PC-3 (cell line): Measurements from ENCODE around the gene SPATA46. TPM values are rescaled to one million over a fixed set of nuclear protein-coding genes. Genes with fewer than 3 reads are reported as not detected.
"Not testable (repeated sequence)": the region's sequence is repeated elsewhere in the genome, so short reads cannot be mapped to it uniquely, and the experiment has no call there.

Experiments used
- ATAC-seq: fragments of 200-7000 bp; cut with Tn5 transposase; 2 replicates; pipeline ENCODE4 v1.9.1; 2020; ENCODE audit warnings: mild to moderate bottlenecking, moderate library complexity
- BruUV-seq: library from RNA; stranded (reverse); fragments of 400-500 nt; replicated peaks from 2 replicates; lab custom pipeline; 2021; lab: Mats Ljungman, UMichigan
- CTCF ChIA-PET: fragments of 300-600 bp; sonication (Branson Sonifier 250); formaldehyde crosslinking; loops from one replicate; lab custom pipeline; 2022; ENCODE audit warnings: antibody characterized with exemption; lab: Charles Lee
- POLR2A ChIA-PET: fragments of 300-600 bp; sonication (Branson Sonifier 250); formaldehyde crosslinking; loops from one replicate; lab custom pipeline; 2022; ENCODE audit warnings: antibody characterized with exemption; ENCODE audit not compliant: unreplicated experiment; lab: Charles Lee
- DNase-seq: peaks from one replicate; pipeline ENCODE4 v3.0.0-alpha.2; 2015
- H2AFZ ChIP-seq: fragments of 300-600 bp; sonication (generic); 2 replicates; pipeline ENCODE4 v1.6.0; 2016; ENCODE audit warnings: antibody characterized with exemption, low read length
- H3F3A ChIP-seq: fragments of 300-600 bp; sonication (generic); one replicate; pipeline ENCODE4 v1.6.0; 2017; ENCODE audit warnings: antibody characterized with exemption, low read length, control low read depth, mild to moderate bottlenecking; ENCODE audit not compliant: unreplicated experiment
- H3K27ac ChIP-seq: fragments of 300-600 bp; sonication (generic); 2 replicates; pipeline ENCODE4 v1.5.1; 2016; ENCODE audit warnings: mild to moderate bottlenecking, low read length
- H3K27me3 ChIP-seq: fragments of 300-600 bp; sonication (generic); 2 replicates; pipeline ENCODE4 v1.6.1; 2016; ENCODE audit warnings: low read length, mixed read lengths
- H3K36me3 ChIP-seq: fragments of 300-600 bp; sonication (generic); 2 replicates; pipeline ENCODE4 v1.6.1; 2016; ENCODE audit warnings: low read depth, mixed run types, low read length, mixed read lengths
- H3K4me1 ChIP-seq: fragments of 300-600 bp; sonication (generic); 2 replicates; pipeline ENCODE4 v1.5.1; 2016; ENCODE audit warnings: low read length; ENCODE audit not compliant: insufficient read depth
- H3K4me2 ChIP-seq: fragments of 300-600 bp; sonication (generic); 2 replicates; pipeline ENCODE4 v1.6.0; 2016; ENCODE audit warnings: low read length
- H3K4me3 ChIP-seq: fragments of 300-600 bp; sonication (generic); 2 replicates; pipeline ENCODE4 v1.5.1; 2016; ENCODE audit warnings: mild to moderate bottlenecking, low read length, mixed read lengths
- H3K79me2 ChIP-seq: fragments of 300-600 bp; sonication (generic); 2 replicates; pipeline ENCODE4 v1.6.1; 2017; ENCODE audit warnings: low read length, mixed read lengths
- H3K9ac ChIP-seq: fragments of 300-600 bp; sonication (generic); 2 replicates; pipeline ENCODE4 v1.6.0; 2016; ENCODE audit warnings: mild to moderate bottlenecking, low read length
- H3K9me2 ChIP-seq: fragments of 300-600 bp; sonication (generic); replicated peaks from 2 replicates; pipeline ENCODE4 v1.6.1; 2016; ENCODE audit warnings: mixed run types, low read length, mixed read lengths
- H3K9me3 ChIP-seq: fragments of 300-600 bp; sonication (generic); 2 replicates; pipeline ENCODE4 v1.6.1; 2016; ENCODE audit warnings: low read length, mixed read lengths
- H4K20me1 ChIP-seq: fragments of 300-600 bp; sonication (generic); 2 replicates; pipeline ENCODE4 v1.6.1; 2016; ENCODE audit warnings: low read length, mixed read lengths
- EZH2 ChIP-seq: fragments of 300-600 bp; sonication (generic); IDR thresholded peaks from one replicate; pipeline ENCODE4 v1.6.1; 2017; ENCODE audit warnings: antibody characterized with exemption, mild to moderate bottlenecking, low read length; ENCODE audit not compliant: unreplicated experiment
- EZH2phosphoT487 ChIP-seq: fragments of 300-600 bp; sonication (generic); IDR thresholded peaks from 2 replicates; pipeline ENCODE4 v1.6.1; 2018; ENCODE audit warnings: mild to moderate bottlenecking, antibody characterized with exemption, low read length, borderline replicate concordance
- intact Hi-C: fragments of 100-400 bp; cut with micrococcal nuclease; formaldehyde crosslinking; loops from 2 replicates; pipeline ENCODE4 v1.9.0; 2023
- total RNA-seq: library from RNA; depleted of rRNA; stranded (reverse); fragments of >200 nt; gene quantifications from 2 replicates; pipeline ENCODE4 v1.2.3, GENCODE V29; 2014
- TF ChIP-seq, protein P1 (sequence below): fragments of 300-600 bp; sonication (generic); conservative IDR thresholded peaks from 2 replicates; pipeline ENCODE4 v1.5.1; 2017; ENCODE audit warnings: antibody characterized with exemption, low read depth, mild to moderate bottlenecking, low read length

The SPATA46 gene
- total RNA-seq, 1 experiment from 2014 or later: not detected

DNA sequence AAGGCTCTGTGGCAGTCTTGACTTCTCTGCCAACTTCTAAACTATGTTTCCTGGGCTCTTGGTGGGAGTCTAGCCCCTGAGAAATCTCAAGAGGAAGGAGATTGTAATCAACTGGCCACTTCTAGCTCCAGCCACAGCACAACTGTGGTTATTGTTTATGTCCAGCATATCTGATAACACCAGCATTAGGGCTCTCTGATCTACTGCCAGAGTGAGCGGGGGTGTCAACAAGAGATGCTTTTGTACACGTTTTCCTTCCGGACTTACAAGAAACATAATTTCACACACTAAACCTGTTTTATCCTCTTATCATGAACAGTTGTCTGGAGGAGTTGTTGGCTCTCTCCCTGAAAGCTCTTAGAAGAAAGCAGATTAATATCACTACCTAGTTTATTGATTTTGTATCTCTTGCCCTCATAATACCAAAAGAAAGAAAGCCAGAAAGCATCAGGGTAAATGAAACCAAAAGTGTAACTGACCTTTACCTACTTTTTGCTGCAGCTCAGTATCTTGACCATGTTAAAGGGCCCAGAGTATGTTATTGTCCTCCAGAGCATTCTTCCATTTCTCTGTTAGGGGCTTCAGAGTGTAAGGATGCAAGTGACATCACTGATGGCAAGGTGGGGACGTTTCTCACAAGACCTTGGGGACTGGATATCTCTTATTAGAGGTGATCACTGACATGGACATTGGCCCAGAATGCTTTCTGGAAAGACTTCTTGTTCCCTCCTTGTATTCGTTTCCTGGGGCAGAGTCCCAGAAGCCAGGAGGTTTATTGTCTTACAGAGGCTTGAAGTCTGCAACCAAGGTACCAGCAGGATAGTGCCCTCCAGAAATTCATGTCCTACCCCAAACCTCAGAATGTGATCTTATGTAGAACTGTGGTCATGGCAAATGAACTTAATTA is 44.9 kb upstream of the SPATA46 start:
- BruUV-seq: no TSS peak
- Histone ChIP-seq H4K20me1 (no peaks in the 10 kb centered on the region), H3K27me3 (no peaks in the 10 kb centered on the region), H3K9ac (no peak overlapping the region), H3K79me2 (no peaks in the 10 kb centered on the region), H3K36me3 (no peaks in the 10 kb centered on the region), H3K4me1 (peaks cover 16% of the 10 kb centered on the region; the same call in 1 of the 2 replicates), H2AFZ (no peak overlapping the region), H3K4me3 (no peak overlapping the region), H3K9me2 (no peaks in the 10 kb centered on the region), H3K9me3 (no peaks in the 10 kb centered on the region), H3K4me2 (no peak overlapping the region), H3F3A (no peaks in the 10 kb centered on the region), H3K27ac (no peak overlapping the region)
- ChIA-PET POLR2A (no interaction called here), CTCF (no interaction called here)
- no peak for DNase-seq
- intact Hi-C loops: no loop called here
- ATAC-seq: no peak
- TF ChIP-seq, protein P1, sequence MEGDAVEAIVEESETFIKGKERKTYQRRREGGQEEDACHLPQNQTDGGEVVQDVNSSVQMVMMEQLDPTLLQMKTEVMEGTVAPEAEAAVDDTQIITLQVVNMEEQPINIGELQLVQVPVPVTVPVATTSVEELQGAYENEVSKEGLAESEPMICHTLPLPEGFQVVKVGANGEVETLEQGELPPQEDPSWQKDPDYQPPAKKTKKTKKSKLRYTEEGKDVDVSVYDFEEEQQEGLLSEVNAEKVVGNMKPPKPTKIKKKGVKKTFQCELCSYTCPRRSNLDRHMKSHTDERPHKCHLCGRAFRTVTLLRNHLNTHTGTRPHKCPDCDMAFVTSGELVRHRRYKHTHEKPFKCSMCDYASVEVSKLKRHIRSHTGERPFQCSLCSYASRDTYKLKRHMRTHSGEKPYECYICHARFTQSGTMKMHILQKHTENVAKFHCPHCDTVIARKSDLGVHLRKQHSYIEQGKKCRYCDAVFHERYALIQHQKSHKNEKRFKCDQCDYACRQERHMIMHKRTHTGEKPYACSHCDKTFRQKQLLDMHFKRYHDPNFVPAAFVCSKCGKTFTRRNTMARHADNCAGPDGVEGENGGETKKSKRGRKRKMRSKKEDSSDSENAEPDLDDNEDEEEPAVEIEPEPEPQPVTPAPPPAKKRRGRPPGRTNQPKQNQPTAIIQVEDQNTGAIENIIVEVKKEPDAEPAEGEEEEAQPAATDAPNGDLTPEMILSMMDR: no peak
- no peak for TF ChIP-seq EZH2
- TF ChIP-seq EZH2phosphoT487: no peak

- H3K4me1 ChIP-seq: peaks cover 16% of the 10 kb centered on the region; the same call in 1 of the 2 replicates
- no peak overlapping the region for H3K9ac ChIP-seq
- ChIA-PET CTCF (no interaction called here), POLR2A (no interaction called here)
- H3K9me3 ChIP-seq: no peaks in the 10 kb centered on the region
- ATAC-seq (no peak), DNase-seq (no peak)
- no peaks in the 10 kb centered on the region for H3F3A ChIP-seq
- no peak overlapping the region for H3K4me3 ChIP-seq
- no peaks in the 10 kb centered on the region for H3K36me3 ChIP-seq
- H3K9me2 ChIP-seq: no peaks in the 10 kb centered on the region
- H3K27ac ChIP-seq: no peak overlapping the region
- peak overlapping the region; percentile 19; the same call in 1 of the 2 replicates for H2AFZ ChIP-seq
- no peaks in the 10 kb centered on the region for H4K20me1 ChIP-seq
- BruUV-seq: no TSS peak
- no peak overlapping the region for H3K4me2 ChIP-seq
- H3K79me2 ChIP-seq: no peaks in the 10 kb centered on the region
- intact Hi-C loops: no loop called here
- H3K27me3 ChIP-seq: no peaks in the 10 kb centered on the region
- TF ChIP-seq EZH2: no peak
- TF ChIP-seq EZH2phosphoT487: no peak
- TF ChIP-seq, protein P1: no peak
Measured at GRCh38 chr1:162420120-162420519, 43.5 kb upstream of the SPATA46 start.

DNA sequence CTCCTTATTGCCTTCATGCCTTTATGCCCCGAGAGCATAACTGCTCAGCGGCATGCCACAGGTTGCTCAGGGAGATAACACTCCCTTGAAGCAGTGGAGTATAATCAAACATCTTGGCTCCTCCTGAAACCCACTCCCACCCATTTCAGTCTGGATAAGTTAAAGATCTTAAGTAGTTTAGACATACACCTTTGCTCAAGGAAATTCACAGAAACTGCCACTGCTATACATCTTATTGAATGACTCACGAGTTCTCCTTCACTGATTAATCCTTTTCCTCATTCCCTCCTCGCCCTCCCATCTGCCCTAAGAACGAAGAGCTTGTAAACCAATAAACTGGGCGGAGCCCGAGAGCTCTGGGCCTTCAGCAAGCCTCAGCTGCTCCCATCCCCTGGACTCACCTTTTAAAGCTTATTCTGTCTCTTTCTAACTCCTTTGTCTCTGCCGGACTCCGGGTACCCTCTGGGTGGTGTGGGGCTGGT is 42.8 kb upstream of the SPATA46 start:
- CTCF ChIA-PET, H3K27ac ChIP-seq, BruUV-seq, H4K20me1 ChIP-seq, H3F3A ChIP-seq, H3K4me2 ChIP-seq, H3K9ac ChIP-seq, H3K9me3 ChIP-seq, H3K4me3 ChIP-seq, intact Hi-C loops, H3K36me3 ChIP-seq, H3K27me3 ChIP-seq, H3K9me2 ChIP-seq, H3K79me2 ChIP-seq: not testable (repeated sequence)
- Histone ChIP-seq H3K4me1 (peaks cover 16% of the 10 kb centered on the region; the same call in 1 of the 2 replicates), H2AFZ (peak overlapping the region; percentile 19; the same call in 1 of the 2 replicates)
- peak; percentile 89 for ATAC-seq
- POLR2A ChIA-PET: interaction anchor here (0.6 kb wide), 1 partner anchor 11 kb away, joined by 12 read pairs; no protein-coding TSS in a partner anchor
- DNase-seq: peak; percentile 79

DNA sequence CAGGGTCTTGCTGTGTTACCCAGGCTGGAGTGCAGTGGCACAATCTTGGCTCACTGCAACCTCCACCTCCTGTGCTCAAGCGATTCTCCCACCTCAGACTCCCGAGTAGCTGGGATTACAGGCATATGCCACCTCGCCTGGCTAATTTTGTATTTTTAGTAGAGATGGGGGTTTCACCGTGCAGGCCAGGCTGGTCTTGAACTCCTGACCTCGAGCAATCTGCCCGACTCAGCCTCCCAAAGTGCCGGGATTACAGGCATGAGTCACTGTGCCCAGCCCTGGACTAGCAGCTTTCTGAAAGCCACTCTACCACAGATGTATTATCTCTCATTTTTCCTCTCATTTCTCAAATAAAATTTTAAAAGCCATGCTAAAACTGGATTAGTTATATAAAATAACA is 41.9 kb upstream of the SPATA46 start:
- H3K4me1 ChIP-seq: peaks cover 16% of the 10 kb centered on the region; the same call in 1 of the 2 replicates
- H3K79me2 ChIP-seq, CTCF ChIA-PET, H3K27ac ChIP-seq, H3K4me2 ChIP-seq, H3K27me3 ChIP-seq, H3F3A ChIP-seq, intact Hi-C loops, ATAC-seq, H3K9me2 ChIP-seq, H2AFZ ChIP-seq, H3K36me3 ChIP-seq, H4K20me1 ChIP-seq, H3K9me3 ChIP-seq, H3K9ac ChIP-seq, BruUV-seq, H3K4me3 ChIP-seq: not testable (repeated sequence)
- peak; percentile 8 for DNase-seq
- POLR2A ChIA-PET: interaction anchor here (0.6 kb wide), 1 partner anchor 11 kb away, joined by 12 read pairs; no protein-coding TSS in a partner anchor
